Spinal cord (tissue), 10 donors: ENCODE results near the gene CDK5RAP1. TPM values are rescaled to one million over a fixed set of nuclear protein-coding genes. Genes with fewer than 3 reads are reported as not detected.

Experiments used
- DNase-seq, 6 donors: peaks; one replicate each; pipeline versions ENCODE4 v3.0.0 to v3.0.0-alpha.2; 2013 to 2015; ENCODE audit warnings: low spot score in 6 of 6, low read depth in 4 of 6
- H3K27ac ChIP-seq: one replicate; pipeline ENCODE4 v1.5.1; 2013; ENCODE audit warnings: low read depth, low read length, control low read depth
- H3K27me3 ChIP-seq: one replicate; pipeline ENCODE4 v1.6.1; 2013; ENCODE audit warnings: low read length; ENCODE audit not compliant: control insufficient read depth, insufficient read depth
- H3K36me3 ChIP-seq: one replicate; pipeline ENCODE4 v1.6.1; 2013; ENCODE audit warnings: low read length; ENCODE audit not compliant: control insufficient read depth, insufficient read depth
- H3K4me1 ChIP-seq: one replicate; pipeline ENCODE4 v1.6.1; 2013; ENCODE audit warnings: low read length; ENCODE audit not compliant: control insufficient read depth, insufficient read depth
- H3K4me3 ChIP-seq: one replicate; pipeline ENCODE4 v1.5.1; 2013; ENCODE audit warnings: low read depth, low read length, control low read depth
- H3K9me3 ChIP-seq: one replicate; pipeline ENCODE4 v1.6.1; 2013; ENCODE audit warnings: low read length; ENCODE audit not compliant: control insufficient read depth, insufficient read depth
- WGBS: methylation state at CpG from one replicate; pipeline ENCODE4 v1.1.5; 2013; ENCODE audit warnings: missing lambda C conversion rate; ENCODE audit not compliant: insufficient coverage; 5-methylcytosine and 5-hydroxymethylcytosine counted together
- polyA plus RNA-seq, 2 donors: library from polyadenylated mRNA; unstranded; fragments of 120-200 nt; gene quantifications; one replicate each; pipeline ENCODE4 v1.2.1, GENCODE V29; 2013; ENCODE audit not compliant: insufficient read length in 2 of 2
- total RNA-seq, 2 donors: library from RNA; depleted of rRNA in 1 of 2; stranded (reverse); fragments of 120-200 nt in 1 of 2; fragments of >200 nt in 1 of 2; gene quantifications; one replicate each; pipeline versions ENCODE4 v1.2.3 to v1.2.4, GENCODE V29; 2013 to 2014
- donor health status: healthy.

CDK5RAP1 gene
- total and polyA plus RNA-seq, 4 donors: 24.1 to 45.3 (median 39.3) TPM

DNA sequence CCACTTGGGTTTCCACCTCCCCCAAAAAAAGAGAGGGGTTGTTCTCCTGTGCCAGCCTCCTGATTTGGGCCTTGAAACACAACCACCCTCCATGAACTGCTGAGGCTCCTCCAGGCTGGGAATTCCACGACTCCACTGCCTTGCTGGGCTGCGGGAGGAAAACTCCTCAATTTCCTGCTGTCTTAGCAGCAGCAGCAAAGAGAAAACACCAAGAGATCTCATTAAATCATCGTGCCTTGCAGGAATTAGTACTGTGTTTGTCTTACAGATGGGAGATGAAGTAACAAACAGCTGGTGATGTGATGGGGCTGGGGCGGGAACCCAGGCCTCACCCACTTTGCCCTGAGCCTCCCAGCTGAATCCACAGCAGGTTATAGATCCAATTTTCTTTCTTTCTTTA, 89.3 kb downstream of the CDK5RAP1 start:
- WGBS: no CpG with 5 or more reads among the region's 4 CpGs
- DNase-seq: peak in 4 of 6 donors; percentile 1 to 66 (median 12)
- Histone ChIP-seq H3K27me3 (no peaks in the 10 kb centered on the region), H3K4me1 (peaks cover 5% of the 10 kb centered on the region), H3K4me3 (no peak overlapping the region), H3K27ac (no peak overlapping the region), H3K9me3 (no peaks in the 10 kb centered on the region), H3K36me3 (no peaks in the 10 kb centered on the region)

DNA sequence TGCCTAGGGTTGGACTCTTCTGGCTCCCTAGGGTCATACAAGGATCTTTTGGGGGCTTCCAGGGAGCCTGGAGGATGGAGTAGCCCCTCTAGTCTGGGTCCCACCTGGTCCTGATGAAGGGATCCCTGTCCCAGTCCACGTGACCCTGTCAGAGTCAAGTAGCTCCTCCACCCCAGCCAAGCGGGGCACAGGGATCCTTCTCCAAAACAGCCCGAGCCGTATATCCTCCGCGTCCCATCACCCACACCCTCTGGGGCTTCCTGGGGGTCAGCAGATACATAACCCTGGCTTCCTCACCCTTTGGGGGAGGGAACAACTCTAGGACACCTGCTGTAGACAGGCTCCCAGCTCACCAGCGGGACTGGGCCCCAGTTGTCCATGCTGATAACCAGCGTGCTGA, 90.3 kb downstream of the CDK5RAP1 start:
- no peak for DNase-seq
- Histone ChIP-seq H3K27me3 (no peaks in the 10 kb centered on the region), H3K27ac (no peak overlapping the region), H3K4me3 (no peak overlapping the region), H3K9me3 (no peaks in the 10 kb centered on the region), H3K4me1 (peaks cover 5% of the 10 kb centered on the region), H3K36me3 (no peaks in the 10 kb centered on the region)
- WGBS: 86% methylated on average over 5 of the region's 8 CpGs

DNA sequence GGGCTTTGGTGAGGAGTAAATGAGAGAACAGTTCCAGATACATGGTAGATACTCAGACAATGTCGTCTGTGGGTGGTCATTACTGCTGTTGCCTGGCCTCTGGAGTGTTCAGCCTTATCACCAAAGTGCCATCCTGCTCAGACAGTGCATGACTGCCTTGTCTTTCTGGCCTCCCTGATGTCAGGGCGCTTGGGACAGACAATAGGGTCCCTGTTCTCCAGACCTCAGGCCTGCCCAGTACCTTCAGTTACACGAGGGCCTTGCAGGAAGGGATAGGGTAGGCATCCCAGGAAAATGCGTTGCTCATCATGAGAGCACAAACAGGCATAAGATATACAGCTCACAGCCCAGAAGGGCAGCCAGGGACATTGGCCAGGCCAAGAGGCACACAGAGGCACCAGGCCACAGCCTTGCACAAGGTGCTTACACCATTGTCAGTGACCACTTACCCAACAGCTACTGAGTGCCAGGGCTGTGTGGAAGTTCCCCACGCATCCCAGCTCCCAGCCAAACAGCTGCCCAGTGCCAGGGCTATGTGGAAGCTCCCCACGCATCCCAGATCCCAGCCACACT, 90.9 kb downstream of the CDK5RAP1 start:
- H3K27ac ChIP-seq: no peak overlapping the region
- no peaks in the 10 kb centered on the region for H3K27me3 ChIP-seq
- DNase-seq: no peak
- H3K4me3 ChIP-seq: no peak overlapping the region
- 67% methylated on average over 5 of the region's 6 CpGs for WGBS
- H3K36me3 ChIP-seq: no peaks in the 10 kb centered on the region
- H3K9me3 ChIP-seq: no peaks in the 10 kb centered on the region
- peaks cover 5% of the 10 kb centered on the region for H3K4me1 ChIP-seq

DNA sequence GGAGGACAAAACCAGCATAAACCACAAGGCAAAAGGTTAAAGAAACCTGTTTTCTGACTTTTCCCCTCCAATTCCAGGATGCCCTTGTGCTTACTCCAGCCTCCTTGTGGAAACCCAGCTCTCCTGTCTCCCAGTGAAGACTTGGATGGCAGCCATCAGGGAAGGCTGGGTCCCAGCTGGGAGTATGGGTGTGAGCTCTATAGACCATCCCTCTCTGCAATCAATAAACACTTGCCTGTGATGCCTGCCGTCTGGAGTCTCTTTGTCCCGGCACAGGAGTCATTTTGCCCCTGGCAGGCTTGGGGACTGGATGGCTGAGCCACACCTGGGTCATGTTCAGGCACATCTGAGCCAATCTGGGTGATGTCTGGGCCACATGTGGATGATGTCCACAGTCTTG, 91.7 kb downstream of the CDK5RAP1 start:
- Histone ChIP-seq H3K36me3 (no peaks in the 10 kb centered on the region), H3K4me1 (peaks cover 5% of the 10 kb centered on the region), H3K27me3 (no peaks in the 10 kb centered on the region), H3K9me3 (no peaks in the 10 kb centered on the region), H3K4me3 (no peak overlapping the region), H3K27ac (no peak overlapping the region)
- peak in 2 of 6 donors; percentile 2 to 17 for DNase-seq
- 38% methylated on average over 2 of the region's 2 CpGs for WGBS

Other genes starting within 250 kb of the CDK5RAP1 start
- under 1 TPM in 1 of 2 donors, not detected in 1; 0.11 TPM for gene BPIFA2, start 233.4 kb downstream of the CDK5RAP1 start, total RNA-seq
- gene BPIFA2, start 233.4 kb downstream of the CDK5RAP1 start, polyA plus RNA-seq: under 1 TPM in 1 of 2 donors, not detected in 1; 0.15 TPM
- gene BPIFA3, start 184.2 kb downstream of the CDK5RAP1 start, total RNA-seq: not detected
- gene BPIFA3, start 184.2 kb downstream of the CDK5RAP1 start, polyA plus RNA-seq: not detected
- not detected for gene BPIFA1, start 165.5 kb downstream of the CDK5RAP1 start, total RNA-seq
- gene BPIFA1, start 165.5 kb downstream of the CDK5RAP1 start, polyA plus RNA-seq: not detected
- gene BPIFB1, start 118.3 kb downstream of the CDK5RAP1 start, total RNA-seq: under 1 TPM in 1 of 2 donors, not detected in 1; 0.28 TPM
- gene BPIFB1, start 118.3 kb downstream of the CDK5RAP1 start, polyA plus RNA-seq: under 1 TPM; 0.13 to 0.36 TPM
- 10 to 100 TPM; 20.8 to 87.9 TPM for gene SNTA1, start 42.2 kb upstream of the CDK5RAP1 start, total RNA-seq
- 10 to 100 TPM; 22.0 to 35.3 TPM for gene SNTA1, start 42.2 kb upstream of the CDK5RAP1 start, polyA plus RNA-seq
- gene CBFA2T2, start 88.6 kb upstream of the CDK5RAP1 start, total RNA-seq: 10 to 100 TPM; 14.5 to 15.3 TPM
- gene CBFA2T2, start 88.6 kb upstream of the CDK5RAP1 start, polyA plus RNA-seq: 10 to 100 TPM; 22.9 to 33.3 TPM